ENCODE results near the gene ACHE.
"Not testable (repeated sequence)": the region's sequence is repeated elsewhere in the genome, so short reads cannot be mapped to it uniquely, and the experiment has no call there.

ACHE gene

GRCh38 chr7:100865938-100866728 lies 29.6 kb downstream of the ACHE start:
- DNase-seq (ENCODE audit: extremely low spot score, insufficient read length, low read depth) = no peak
- FAIRE-seq = no peak

GRCh38 chr7:100865372-100865911 lies 30.2 kb downstream of the ACHE start:
- DNase-seq (ENCODE audit: extremely low spot score, insufficient read length, low read depth) (no peak), FAIRE-seq (no peak)

GRCh38 chr7:100864263-100864845 lies 31.3 kb downstream of the ACHE start:
- FAIRE-seq = no peak

GRCh38 chr7:100863406-100863950 lies 32.2 kb downstream of the ACHE start:
- no peak for FAIRE-seq
- no peak for DNase-seq (ENCODE audit: extremely low spot score, insufficient read length, low read depth)

More at GRCh38 chr7:100864263-100864845, 31.3 kb downstream of the ACHE start:
- no peak for DNase-seq (ENCODE audit: extremely low spot score, insufficient read length, low read depth)

GRCh38 chr7:100861616-100861985 lies 34.1 kb downstream of the ACHE start:
- DNase-seq (ENCODE audit: extremely low spot score, insufficient read length, low read depth) (no peak), FAIRE-seq (no peak)

- no peak for FAIRE-seq
- no peak for DNase-seq (ENCODE audit: extremely low spot score, insufficient read length, low read depth)
These were observed 34.7 kb downstream of the ACHE start for GRCh38 chr7:100860702-100861615.

GRCh38 chr7:100859856-100860255 lies 35.8 kb downstream of the ACHE start:
- DNase-seq (ENCODE audit: extremely low spot score, insufficient read length, low read depth) (no peak), FAIRE-seq (no peak)

GRCh38 chr7:100856871-100857282 lies 38.8 kb downstream of the ACHE start:
- DNase-seq (ENCODE audit: extremely low spot score, insufficient read length, low read depth) = no peak
- FAIRE-seq = no peak

GRCh38 chr7:100855515-100855914 lies 40.2 kb downstream of the ACHE start:
- FAIRE-seq (no peak), DNase-seq (ENCODE audit: extremely low spot score, insufficient read length, low read depth) (no peak)

- not testable (repeated sequence) for DNase-seq (ENCODE audit: extremely low spot score, insufficient read length, low read depth); FAIRE-seq
These were observed 40.8 kb downstream of the ACHE start for GRCh38 chr7:100854899-100855298.

GRCh38 chr7:100854146-100854895 lies 41.4 kb downstream of the ACHE start:
- FAIRE-seq (no peak), DNase-seq (ENCODE audit: extremely low spot score, insufficient read length, low read depth) (no peak)

GRCh38 chr7:100852048-100852872 lies 43.4 kb downstream of the ACHE start, which contains the start of gene SLC12A9:
Gene SLC12A9 (plus strand): TSS chr7:100852713. CDS start chr7:100854198, 1,485 bp downstream.
- DNase-seq (ENCODE audit: extremely low spot score, insufficient read length, low read depth) (peak; percentile 94), FAIRE-seq (peak; percentile 93)

GRCh38 chr7:100847360-100847759 lies 48.3 kb downstream of the ACHE start:
- DNase-seq (ENCODE audit: extremely low spot score, insufficient read length, low read depth) (no peak), FAIRE-seq (no peak)

GRCh38 chr7:100840470-100841100 lies 55.1 kb downstream of the ACHE start:
- FAIRE-seq (no peak), DNase-seq (ENCODE audit: extremely low spot score, insufficient read length, low read depth) (no peak)
